ENCODE results near the gene RPRD2. TPM values are rescaled to one million over a fixed set of nuclear protein-coding genes. Genes with fewer than 3 reads are reported as not detected.

The RPRD2 gene
- total and polyA plus RNA-seq, 9 of the 15 experiments (the other 6 are each of a cell fraction or from before 2014, with no cell fraction given): 1.5 to 21.6 (median 7.7) TPM

DNA sequence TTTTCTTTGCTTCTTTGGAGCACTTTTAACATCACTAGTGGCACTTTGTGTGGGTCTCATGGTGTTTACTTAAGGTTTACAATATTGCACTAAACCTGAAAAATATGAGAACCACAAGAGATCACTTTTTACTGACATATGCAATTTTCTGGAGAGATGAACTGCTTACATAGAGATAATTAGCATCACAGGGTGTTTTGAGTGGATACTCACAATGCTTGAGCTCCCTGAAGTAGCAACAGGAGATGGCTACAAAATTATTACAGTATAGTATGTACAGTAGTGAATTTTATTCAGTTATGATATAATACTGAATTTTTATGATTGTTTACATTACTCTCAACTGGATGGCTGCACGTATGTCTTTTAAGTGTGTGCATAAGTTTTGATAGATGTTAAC is 22.6 kb downstream of the RPRD2 start (continued):
- no peak for TF ChIP-seq FOXJ2 (tag; IDR thresholded peaks at IDR 0.05)
- TF ChIP-seq ZBTB7A (IDR thresholded peaks at IDR 0.05; ENCODE audit: borderline replicate concordance, control insufficient read depth, low read depth, low read length): no peak
- no peak for TF ChIP-seq MCM2 (IDR thresholded peaks at IDR 0.05; ENCODE audit: low read depth)
- TF ChIP-seq FOS (IDR thresholded peaks at IDR 0.05; ENCODE audit: extremely low read depth, insufficient read length): no peak
- peak; percentile 67 for TF ChIP-seq ZNF316 (IDR thresholded peaks at IDR 0.05)
- no peak for TF ChIP-seq CGGBP1 (CRISPR knock-in tag; IDR thresholded peaks at IDR 0.05)
- peak; percentile 23; the same call in 1 of the 2 replicates for TF ChIP-seq MAFF (IDR thresholded peaks at IDR 0.05; ENCODE audit: low read length)
- TF ChIP-seq HMBOX1 (IDR thresholded peaks at IDR 0.05): no peak
- TF ChIP-seq ZNF407 (IDR thresholded peaks at IDR 0.05; ENCODE audit: low read depth): no peak
- no peak for TF ChIP-seq ZNF175 (CRISPR knock-in tag; IDR thresholded peaks at IDR 0.05; ENCODE audit: low read depth)
